WTC11 (cell line): ENCODE data around the gene KANSL3. TPM values are rescaled to one million over a fixed set of nuclear protein-coding genes. Genes with fewer than 3 reads are reported as not detected.
"Not testable (repeated sequence)": the region's sequence is repeated elsewhere in the genome, so short reads cannot be mapped to it uniquely, and the experiment has no call there.

Experiments used
- ATAC-seq: fragments of 200-7000 bp; cut with Tn5 transposase; 2 replicates; pipeline ENCODE4 v1.10.0; 2021; ENCODE audit warnings: mild to moderate bottlenecking, moderate library complexity
- CTCF ChIA-PET: fragments of 300-600 bp; sonication (Branson Sonifier 250); formaldehyde crosslinking; loops from one replicate; lab custom pipeline; 2021; ENCODE audit warnings: antibody characterized with exemption; lab: Charles Lee
- POLR2A ChIA-PET: fragments of 350-600 bp; sonication (Branson Sonifier 250); formaldehyde crosslinking; loops from one replicate; lab custom pipeline; 2021; ENCODE audit warnings: antibody characterized with exemption; lab: Charles Lee
- DNase-seq: peaks from one replicate; pipeline ENCODE4 v3.0.0; 2021; ENCODE audit warnings: low spot score
- H3K27ac Mint-ChIP-seq: 2 replicates; pipeline ENCODE4 v1.8.0; 2021; ENCODE audit warnings: mixed read lengths
- H3K27me3 Mint-ChIP-seq: 2 replicates; pipeline ENCODE4 v1.8.0; 2021; ENCODE audit warnings: low read depth, mild to moderate bottlenecking, moderate library complexity, mixed read lengths
- H3K36me3 Mint-ChIP-seq: 2 replicates; pipeline ENCODE4 v1.8.0; 2021; ENCODE audit warnings: mixed read lengths
- H3K4me1 Mint-ChIP-seq: 2 replicates; pipeline ENCODE4 v1.8.0; 2022; ENCODE audit warnings: mixed read lengths
- H3K4me3 Mint-ChIP-seq: 2 replicates; pipeline ENCODE4 v1.8.0; 2021; ENCODE audit warnings: mild to moderate bottlenecking, moderate library complexity, mixed read lengths
- H3K9me3 Mint-ChIP-seq: 2 replicates; pipeline ENCODE4 v1.8.0; 2021; ENCODE audit warnings: mixed read lengths
- ATF1 ChIP-seq: sonication (generic); formaldehyde crosslinking; IDR thresholded peaks from 2 replicates; pipeline ENCODE4 v1.8.1; 2023; ENCODE audit warnings: mild to moderate bottlenecking, moderate library complexity, missing genetic modification reagents
- ESRRA ChIP-seq: sonication (generic); formaldehyde crosslinking; IDR thresholded peaks from 2 replicates; pipeline ENCODE4 v1.8.1; 2022; ENCODE audit warnings: mild to moderate bottlenecking, missing genetic modification reagents, borderline replicate concordance
- FOXJ3 ChIP-seq: sonication (generic); formaldehyde crosslinking; IDR thresholded peaks from 2 replicates; pipeline ENCODE4 v1.9.0; 2021; ENCODE audit warnings: missing genetic modification reagents, mild to moderate bottlenecking, borderline replicate concordance
- FOXK1 ChIP-seq: sonication (generic); formaldehyde crosslinking; IDR thresholded peaks from 2 replicates; pipeline ENCODE4 v1.8.0; 2022; ENCODE audit warnings: mild to moderate bottlenecking, moderate library complexity, missing genetic modification reagents
- HMGA2 ChIP-seq: fragments of 250-450 bp; sonication (Bioruptor Pico); IDR thresholded peaks from 2 replicates; pipeline ENCODE4 v1.4.0; 2021; ENCODE audit warnings: mild to moderate bottlenecking, moderate library complexity
- MXD4 ChIP-seq: fragments of 250-450 bp; sonication (Bioruptor Pico); IDR thresholded peaks from 2 replicates; pipeline ENCODE4 v1.8.0; 2021; ENCODE audit warnings: mild to moderate bottlenecking, moderate library complexity, borderline replicate concordance
- NFE2L1 ChIP-seq: sonication (generic); formaldehyde crosslinking; IDR thresholded peaks from 2 replicates; pipeline ENCODE4 v1.8.1; 2023; ENCODE audit warnings: missing genetic modification reagents
- NR2C2 ChIP-seq: sonication (generic); formaldehyde crosslinking; IDR thresholded peaks from 2 replicates; pipeline ENCODE4 v1.8.0; 2022; ENCODE audit warnings: mild to moderate bottlenecking, missing genetic modification reagents
- PRRX2 ChIP-seq: fragments of 250-450 bp; sonication (Bioruptor Pico); IDR thresholded peaks from 2 replicates; pipeline ENCODE4 v1.8.0; 2021; ENCODE audit warnings: mild to moderate bottlenecking
- TP53 ChIP-seq: sonication (generic); formaldehyde crosslinking; IDR thresholded peaks from 2 replicates; pipeline ENCODE4 v1.8.1; 2023; ENCODE audit warnings: mild to moderate bottlenecking, missing genetic modification reagents
- ZNF219 ChIP-seq: sonication (generic); formaldehyde crosslinking; IDR thresholded peaks from 2 replicates; pipeline ENCODE4 v1.8.0; 2023; ENCODE audit warnings: missing genetic modification reagents, mild to moderate bottlenecking, borderline replicate concordance
- total RNA-seq: library from RNA; stranded (reverse); gene quantifications from 3 replicates; pipeline ENCODE4 v1.2.3, GENCODE V29; 2021
- TF ChIP-seq, protein P1 (sequence below): sonication (generic); formaldehyde crosslinking; IDR thresholded peaks from 2 replicates; pipeline ENCODE4 v1.8.0; 2023; ENCODE audit warnings: missing genetic modification reagents, mild to moderate bottlenecking, borderline replicate concordance
- TF ChIP-seq, protein P2 (sequence below): fragments of 200-600 bp; IDR thresholded peaks from 2 replicates; pipeline ENCODE4 v1.8.0; 2022; ENCODE audit warnings: antibody characterized with exemption
- TF ChIP-seq, protein P3 (sequence below): sonication (generic); formaldehyde crosslinking; IDR thresholded peaks from 2 replicates; pipeline ENCODE4 v1.8.1; 2023; ENCODE audit warnings: mild to moderate bottlenecking, moderate library complexity, missing genetic modification reagents
- TF ChIP-seq, protein P4 (sequence below): sonication (generic); formaldehyde crosslinking; conservative IDR thresholded peaks from 2 replicates; pipeline ENCODE4 v1.8.1; 2023; ENCODE audit warnings: mild to moderate bottlenecking, low read depth, missing genetic modification reagents, moderate library complexity
- TF ChIP-seq, protein P5 (sequence below): fragments of 250-450 bp; sonication (Bioruptor Pico); IDR thresholded peaks from 2 replicates; pipeline ENCODE4 v1.8.0; 2021; ENCODE audit warnings: mild to moderate bottlenecking
- TF ChIP-seq, protein P6 (sequence below): sonication (generic); formaldehyde crosslinking; IDR thresholded peaks from 2 replicates; pipeline ENCODE4 v1.8.0; 2022; ENCODE audit warnings: mild to moderate bottlenecking, missing genetic modification reagents

KANSL3 gene
- total RNA-seq, 1 experiment from 2014 or later: 32.5 TPM

DNA sequence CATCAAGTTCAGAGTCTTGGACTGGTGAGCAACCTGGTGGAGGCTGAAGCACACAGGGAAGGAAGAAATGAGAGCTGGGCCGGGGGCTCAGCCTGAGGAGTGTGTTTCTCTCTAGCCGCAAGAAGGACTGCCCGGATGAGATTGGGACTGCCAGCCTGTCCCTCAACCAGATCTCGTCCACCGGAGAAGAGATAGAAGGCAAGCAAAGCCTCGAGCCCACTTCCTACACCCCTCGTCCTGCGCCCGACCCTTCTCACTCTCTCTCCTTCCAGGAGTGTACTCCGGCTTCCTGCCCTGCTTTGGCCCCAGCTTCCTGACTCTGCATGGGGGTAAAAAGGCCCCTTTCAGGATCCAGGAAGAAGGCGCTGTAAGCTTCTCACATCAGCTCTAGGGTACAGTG is 30.7 kb upstream of the KANSL3 start (continued):
- TF ChIP-seq NFE2L1 (CRISPR knock-in tag): no peak
- TF ChIP-seq HMGA2 (CRISPR knock-in tag): no peak
- no peak for TF ChIP-seq NR2C2 (CRISPR knock-in tag)
- no peak for TF ChIP-seq TP53 (CRISPR knock-in tag)
- TF ChIP-seq ESRRA (CRISPR knock-in tag): no peak
- TF ChIP-seq FOXK1 (CRISPR knock-in tag): no peak
- TF ChIP-seq, protein P1, sequence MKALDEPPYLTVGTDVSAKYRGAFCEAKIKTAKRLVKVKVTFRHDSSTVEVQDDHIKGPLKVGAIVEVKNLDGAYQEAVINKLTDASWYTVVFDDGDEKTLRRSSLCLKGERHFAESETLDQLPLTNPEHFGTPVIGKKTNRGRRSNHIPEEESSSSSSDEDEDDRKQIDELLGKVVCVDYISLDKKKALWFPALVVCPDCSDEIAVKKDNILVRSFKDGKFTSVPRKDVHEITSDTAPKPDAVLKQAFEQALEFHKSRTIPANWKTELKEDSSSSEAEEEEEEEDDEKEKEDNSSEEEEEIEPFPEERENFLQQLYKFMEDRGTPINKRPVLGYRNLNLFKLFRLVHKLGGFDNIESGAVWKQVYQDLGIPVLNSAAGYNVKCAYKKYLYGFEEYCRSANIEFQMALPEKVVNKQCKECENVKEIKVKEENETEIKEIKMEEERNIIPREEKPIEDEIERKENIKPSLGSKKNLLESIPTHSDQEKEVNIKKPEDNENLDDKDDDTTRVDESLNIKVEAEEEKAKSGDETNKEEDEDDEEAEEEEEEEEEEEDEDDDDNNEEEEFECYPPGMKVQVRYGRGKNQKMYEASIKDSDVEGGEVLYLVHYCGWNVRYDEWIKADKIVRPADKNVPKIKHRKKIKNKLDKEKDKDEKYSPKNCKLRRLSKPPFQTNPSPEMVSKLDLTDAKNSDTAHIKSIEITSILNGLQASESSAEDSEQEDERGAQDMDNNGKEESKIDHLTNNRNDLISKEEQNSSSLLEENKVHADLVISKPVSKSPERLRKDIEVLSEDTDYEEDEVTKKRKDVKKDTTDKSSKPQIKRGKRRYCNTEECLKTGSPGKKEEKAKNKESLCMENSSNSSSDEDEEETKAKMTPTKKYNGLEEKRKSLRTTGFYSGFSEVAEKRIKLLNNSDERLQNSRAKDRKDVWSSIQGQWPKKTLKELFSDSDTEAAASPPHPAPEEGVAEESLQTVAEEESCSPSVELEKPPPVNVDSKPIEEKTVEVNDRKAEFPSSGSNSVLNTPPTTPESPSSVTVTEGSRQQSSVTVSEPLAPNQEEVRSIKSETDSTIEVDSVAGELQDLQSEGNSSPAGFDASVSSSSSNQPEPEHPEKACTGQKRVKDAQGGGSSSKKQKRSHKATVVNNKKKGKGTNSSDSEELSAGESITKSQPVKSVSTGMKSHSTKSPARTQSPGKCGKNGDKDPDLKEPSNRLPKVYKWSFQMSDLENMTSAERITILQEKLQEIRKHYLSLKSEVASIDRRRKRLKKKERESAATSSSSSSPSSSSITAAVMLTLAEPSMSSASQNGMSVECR (CRISPR knock-in tag): no peak
- TF ChIP-seq, all 79 proteins: peak for 0

DNA sequence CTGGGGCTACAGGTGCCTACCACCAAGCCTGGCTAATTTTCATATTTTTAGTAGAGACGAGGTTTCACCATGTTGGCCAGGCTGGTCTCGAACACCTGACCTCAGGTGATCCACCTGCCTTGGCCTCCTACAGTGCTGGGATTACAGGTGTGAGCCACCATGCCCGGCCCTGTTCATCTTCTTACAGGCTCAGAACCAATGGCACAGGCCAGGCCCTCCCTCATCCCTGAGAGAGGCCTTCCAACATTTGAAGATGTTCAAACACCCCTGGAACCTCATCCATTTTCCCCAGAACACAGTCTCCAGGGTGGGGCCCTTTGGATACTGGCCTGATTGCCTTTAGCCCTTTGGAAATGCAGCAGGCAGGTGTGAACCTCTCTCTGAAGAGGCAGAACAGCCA is 27.6 kb upstream of the KANSL3 start:
- H3K4me1 Mint-ChIP-seq, ATAC-seq, CTCF ChIA-PET, DNase-seq, POLR2A ChIA-PET, H3K36me3 Mint-ChIP-seq, H3K27me3 Mint-ChIP-seq, H3K4me3 Mint-ChIP-seq, H3K27ac Mint-ChIP-seq: not testable (repeated sequence)
- peaks cover 21% of the 10 kb centered on the region for H3K9me3 Mint-ChIP-seq

DNA sequence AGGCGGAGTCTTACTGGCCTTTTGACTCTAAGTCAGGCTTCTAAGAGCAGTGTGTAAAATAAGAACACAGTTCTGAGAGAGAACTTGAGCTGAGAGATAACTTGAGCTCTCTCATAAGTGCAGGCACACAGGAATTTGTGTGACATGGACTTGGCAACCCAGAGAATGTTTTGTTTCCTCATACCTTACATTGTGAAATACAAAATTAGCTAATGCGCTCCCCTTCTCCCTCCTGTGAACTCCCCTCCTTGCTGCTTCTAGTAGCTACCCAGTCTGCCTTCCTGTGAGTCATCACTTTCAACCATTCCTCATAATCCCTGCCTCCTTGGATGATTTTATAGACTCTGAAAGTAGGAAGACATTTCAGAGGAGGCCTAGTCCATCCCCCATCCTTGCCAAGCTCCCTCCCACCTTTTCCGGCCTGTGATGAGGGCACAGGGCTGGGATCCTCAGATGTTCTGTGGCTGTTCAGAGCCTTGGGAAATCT is 27.0 kb upstream of the KANSL3 start:
- TF ChIP-seq, protein P2, sequence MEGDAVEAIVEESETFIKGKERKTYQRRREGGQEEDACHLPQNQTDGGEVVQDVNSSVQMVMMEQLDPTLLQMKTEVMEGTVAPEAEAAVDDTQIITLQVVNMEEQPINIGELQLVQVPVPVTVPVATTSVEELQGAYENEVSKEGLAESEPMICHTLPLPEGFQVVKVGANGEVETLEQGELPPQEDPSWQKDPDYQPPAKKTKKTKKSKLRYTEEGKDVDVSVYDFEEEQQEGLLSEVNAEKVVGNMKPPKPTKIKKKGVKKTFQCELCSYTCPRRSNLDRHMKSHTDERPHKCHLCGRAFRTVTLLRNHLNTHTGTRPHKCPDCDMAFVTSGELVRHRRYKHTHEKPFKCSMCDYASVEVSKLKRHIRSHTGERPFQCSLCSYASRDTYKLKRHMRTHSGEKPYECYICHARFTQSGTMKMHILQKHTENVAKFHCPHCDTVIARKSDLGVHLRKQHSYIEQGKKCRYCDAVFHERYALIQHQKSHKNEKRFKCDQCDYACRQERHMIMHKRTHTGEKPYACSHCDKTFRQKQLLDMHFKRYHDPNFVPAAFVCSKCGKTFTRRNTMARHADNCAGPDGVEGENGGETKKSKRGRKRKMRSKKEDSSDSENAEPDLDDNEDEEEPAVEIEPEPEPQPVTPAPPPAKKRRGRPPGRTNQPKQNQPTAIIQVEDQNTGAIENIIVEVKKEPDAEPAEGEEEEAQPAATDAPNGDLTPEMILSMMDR: no peak
- TF ChIP-seq NR2C2 (CRISPR knock-in tag) (no peak), FOXJ3 (no peak), PRRX2 (CRISPR knock-in tag) (no peak), ATF1 (CRISPR knock-in tag) (no peak), ZNF219 (CRISPR knock-in tag) (no peak), MXD4 (CRISPR knock-in tag) (no peak)
- TF ChIP-seq, protein P3, sequence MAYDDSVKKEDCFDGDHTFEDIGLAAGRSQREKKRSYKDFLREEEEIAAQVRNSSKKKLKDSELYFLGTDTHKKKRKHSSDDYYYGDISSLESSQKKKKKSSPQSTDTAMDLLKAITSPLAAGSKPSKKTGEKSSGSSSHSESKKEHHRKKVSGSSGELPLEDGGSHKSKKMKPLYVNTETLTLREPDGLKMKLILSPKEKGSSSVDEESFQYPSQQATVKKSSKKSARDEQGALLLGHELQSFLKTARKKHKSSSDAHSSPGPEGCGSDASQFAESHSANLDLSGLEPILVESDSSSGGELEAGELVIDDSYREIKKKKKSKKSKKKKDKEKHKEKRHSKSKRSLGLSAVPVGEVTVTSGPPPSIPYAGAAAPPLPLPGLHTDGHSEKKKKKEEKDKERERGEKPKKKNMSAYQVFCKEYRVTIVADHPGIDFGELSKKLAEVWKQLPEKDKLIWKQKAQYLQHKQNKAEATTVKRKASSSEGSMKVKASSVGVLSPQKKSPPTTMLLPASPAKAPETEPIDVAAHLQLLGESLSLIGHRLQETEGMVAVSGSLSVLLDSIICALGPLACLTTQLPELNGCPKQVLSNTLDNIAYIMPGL (CRISPR knock-in tag): no peak
- TF ChIP-seq, protein P4, sequence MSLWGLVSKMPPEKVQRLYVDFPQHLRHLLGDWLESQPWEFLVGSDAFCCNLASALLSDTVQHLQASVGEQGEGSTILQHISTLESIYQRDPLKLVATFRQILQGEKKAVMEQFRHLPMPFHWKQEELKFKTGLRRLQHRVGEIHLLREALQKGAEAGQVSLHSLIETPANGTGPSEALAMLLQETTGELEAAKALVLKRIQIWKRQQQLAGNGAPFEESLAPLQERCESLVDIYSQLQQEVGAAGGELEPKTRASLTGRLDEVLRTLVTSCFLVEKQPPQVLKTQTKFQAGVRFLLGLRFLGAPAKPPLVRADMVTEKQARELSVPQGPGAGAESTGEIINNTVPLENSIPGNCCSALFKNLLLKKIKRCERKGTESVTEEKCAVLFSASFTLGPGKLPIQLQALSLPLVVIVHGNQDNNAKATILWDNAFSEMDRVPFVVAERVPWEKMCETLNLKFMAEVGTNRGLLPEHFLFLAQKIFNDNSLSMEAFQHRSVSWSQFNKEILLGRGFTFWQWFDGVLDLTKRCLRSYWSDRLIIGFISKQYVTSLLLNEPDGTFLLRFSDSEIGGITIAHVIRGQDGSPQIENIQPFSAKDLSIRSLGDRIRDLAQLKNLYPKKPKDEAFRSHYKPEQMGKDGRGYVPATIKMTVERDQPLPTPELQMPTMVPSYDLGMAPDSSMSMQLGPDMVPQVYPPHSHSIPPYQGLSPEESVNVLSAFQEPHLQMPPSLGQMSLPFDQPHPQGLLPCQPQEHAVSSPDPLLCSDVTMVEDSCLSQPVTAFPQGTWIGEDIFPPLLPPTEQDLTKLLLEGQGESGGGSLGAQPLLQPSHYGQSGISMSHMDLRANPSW (CRISPR knock-in tag): no peak
- TF ChIP-seq, protein P5, sequence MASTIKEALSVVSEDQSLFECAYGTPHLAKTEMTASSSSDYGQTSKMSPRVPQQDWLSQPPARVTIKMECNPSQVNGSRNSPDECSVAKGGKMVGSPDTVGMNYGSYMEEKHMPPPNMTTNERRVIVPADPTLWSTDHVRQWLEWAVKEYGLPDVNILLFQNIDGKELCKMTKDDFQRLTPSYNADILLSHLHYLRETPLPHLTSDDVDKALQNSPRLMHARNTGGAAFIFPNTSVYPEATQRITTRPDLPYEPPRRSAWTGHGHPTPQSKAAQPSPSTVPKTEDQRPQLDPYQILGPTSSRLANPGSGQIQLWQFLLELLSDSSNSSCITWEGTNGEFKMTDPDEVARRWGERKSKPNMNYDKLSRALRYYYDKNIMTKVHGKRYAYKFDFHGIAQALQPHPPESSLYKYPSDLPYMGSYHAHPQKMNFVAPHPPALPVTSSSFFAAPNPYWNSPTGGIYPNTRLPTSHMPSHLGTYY (CRISPR knock-in tag): no peak
- TF ChIP-seq, protein P6, sequence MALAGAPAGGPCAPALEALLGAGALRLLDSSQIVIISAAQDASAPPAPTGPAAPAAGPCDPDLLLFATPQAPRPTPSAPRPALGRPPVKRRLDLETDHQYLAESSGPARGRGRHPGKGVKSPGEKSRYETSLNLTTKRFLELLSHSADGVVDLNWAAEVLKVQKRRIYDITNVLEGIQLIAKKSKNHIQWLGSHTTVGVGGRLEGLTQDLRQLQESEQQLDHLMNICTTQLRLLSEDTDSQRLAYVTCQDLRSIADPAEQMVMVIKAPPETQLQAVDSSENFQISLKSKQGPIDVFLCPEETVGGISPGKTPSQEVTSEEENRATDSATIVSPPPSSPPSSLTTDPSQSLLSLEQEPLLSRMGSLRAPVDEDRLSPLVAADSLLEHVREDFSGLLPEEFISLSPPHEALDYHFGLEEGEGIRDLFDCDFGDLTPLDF (CRISPR knock-in tag): no peak
- Mint-ChIP-seq H3K4me1 (peaks cover 3% of the 10 kb centered on the region; the same call in 1 of the 2 replicates), H3K36me3 (peaks cover 4% of the 10 kb centered on the region), H3K27me3 (no peaks in the 10 kb centered on the region), H3K27ac (no peak overlapping the region; the same call in 1 of the 2 replicates), H3K9me3 (peaks cover 21% of the 10 kb centered on the region), H3K4me3 (no peak overlapping the region)
- ChIA-PET POLR2A (no interaction called here), CTCF (no interaction called here)
- ATAC-seq (no peak), DNase-seq (no peak)
